GM21515 (cell line): Measurements from ENCODE around the gene EIF2B5.
"Not testable (repeated sequence)": the region's sequence is repeated elsewhere in the genome, so short reads cannot be mapped to it uniquely, and the experiment has no call there.

Experiments used
- ATAC-seq: cut with Tn5 transposase; IDR thresholded peaks from one replicate; pipeline ENCODE4 v1.9.1; 2021; ENCODE audit not compliant: unreplicated experiment

Gene EIF2B5

GRCh38 chr3:184145751-184146270 lies 10.7 kb downstream of the EIF2B5 start:
- ATAC-seq: no peak

DNA sequence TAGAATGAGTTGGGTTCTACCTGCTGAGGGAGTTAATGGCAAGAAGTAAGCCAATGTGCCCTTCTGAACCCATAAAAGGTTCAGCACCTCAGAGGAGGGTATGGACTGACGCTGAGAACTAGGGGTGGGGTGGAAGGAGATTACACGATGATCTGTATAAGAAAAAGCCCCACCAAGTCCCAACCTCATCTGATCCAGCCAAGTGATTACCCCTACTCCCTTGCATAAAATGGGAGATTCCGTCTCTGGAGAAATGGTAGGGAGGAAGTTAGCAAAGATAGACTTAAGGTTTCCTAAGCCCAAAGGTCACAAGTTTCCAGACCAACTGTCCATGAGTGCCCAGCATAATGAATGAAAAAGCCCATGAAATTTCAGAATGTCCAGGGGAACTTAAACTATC lies 12.9 kb downstream of the EIF2B5 start:
- ATAC-seq: no peak

- ATAC-seq: no peak
Observed at GRCh38 chr3:184149123-184149522, 14.0 kb downstream of the EIF2B5 start.

GRCh38 chr3:184149770-184150169 lies 14.6 kb downstream of the EIF2B5 start:
- not testable (repeated sequence) for ATAC-seq

- peak; percentile 78 for ATAC-seq
Observed at GRCh38 chr3:184154885-184155643, 19.9 kb downstream of the EIF2B5 start, which contains the start of gene DVL3. TSS of gene DVL3 (plus strand) at chr3:184155377. CDS start at chr3:184155636, 259 bp downstream.

DNA sequence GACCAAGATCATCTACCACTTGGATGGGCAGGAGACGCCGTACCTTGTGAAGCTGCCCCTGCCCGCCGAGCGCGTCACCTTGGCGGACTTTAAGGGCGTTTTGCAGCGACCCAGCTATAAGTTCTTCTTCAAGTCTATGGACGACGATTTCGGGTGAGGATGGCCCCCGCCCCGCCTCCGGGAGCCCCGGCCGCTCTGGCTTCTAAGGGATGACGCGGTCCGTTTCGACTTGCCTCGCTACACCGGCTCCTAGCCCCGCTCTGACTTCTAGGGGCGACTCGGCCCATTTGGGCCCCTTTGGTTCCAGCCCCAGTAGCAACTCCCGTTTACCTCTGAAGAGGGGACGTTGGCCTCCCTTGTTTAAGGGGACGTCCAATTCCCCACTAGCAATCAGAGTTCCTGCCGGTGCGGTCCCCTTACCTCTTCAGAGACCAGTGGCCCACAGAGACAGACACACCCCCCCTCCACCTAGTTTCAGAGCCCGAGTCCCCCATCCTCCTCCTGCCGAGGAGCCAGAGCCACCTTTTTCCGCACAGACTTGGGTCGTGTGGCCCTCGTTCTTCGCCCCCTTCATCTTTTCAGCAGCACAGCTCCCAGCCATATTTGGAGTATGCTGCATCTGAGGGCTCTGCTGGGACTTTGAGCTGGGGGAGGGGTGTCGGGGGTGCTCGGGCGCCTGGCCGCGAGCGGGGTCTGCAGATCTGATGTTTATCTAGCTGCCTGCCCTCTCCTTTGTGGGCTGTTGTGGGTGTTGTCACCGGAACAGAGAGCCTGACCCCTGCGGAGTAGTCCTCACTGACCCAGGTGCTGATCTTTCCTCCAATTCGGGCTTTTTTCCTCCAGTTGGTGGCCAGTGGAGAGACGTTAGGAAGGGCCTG lies 20.7 kb downstream of the EIF2B5 start:
- peak; percentile 18 for ATAC-seq

DNA sequence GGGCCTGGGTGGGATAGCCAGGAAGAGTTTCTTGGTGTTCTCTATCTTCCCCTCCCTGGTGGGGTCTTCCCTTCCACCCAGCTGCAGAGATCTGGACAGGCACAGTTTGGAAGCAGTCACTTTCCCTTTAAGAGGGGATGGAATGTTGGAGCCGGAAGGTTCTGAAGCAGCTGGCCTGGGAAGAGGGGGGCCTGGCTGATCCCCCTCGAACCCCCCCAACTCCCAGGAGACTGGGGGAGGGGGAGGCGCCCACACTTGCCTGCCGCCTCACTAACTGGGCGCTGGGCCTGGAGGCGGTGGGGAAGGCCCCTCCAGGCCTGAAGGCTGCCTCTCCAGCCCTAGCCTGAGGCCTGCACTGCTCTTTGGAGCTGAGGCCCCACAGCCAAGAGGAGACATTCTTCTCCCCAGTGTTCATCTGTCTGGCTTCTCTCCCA lies 21.4 kb downstream of the EIF2B5 start:
- ATAC-seq: no peak

DNA sequence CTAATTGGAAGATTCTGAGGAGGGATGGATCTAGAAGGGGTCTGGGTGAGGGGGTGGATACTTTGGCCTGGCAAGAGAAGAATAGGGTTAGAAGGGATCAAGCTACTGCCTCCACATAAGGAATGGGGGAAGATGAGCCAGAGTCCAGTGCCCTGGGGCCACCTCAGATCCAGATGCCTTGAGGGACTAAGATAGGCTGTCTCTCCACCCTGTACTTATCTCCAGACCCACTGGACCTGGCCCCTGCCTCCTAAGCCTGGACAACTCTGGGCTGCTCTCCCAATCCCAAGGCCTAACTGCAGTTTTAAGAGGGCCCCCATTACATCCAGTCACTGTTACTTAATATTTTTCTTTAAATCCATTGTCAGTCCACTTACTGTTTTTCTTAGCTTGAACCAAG lies 22.0 kb downstream of the EIF2B5 start:
- ATAC-seq: no peak

DNA sequence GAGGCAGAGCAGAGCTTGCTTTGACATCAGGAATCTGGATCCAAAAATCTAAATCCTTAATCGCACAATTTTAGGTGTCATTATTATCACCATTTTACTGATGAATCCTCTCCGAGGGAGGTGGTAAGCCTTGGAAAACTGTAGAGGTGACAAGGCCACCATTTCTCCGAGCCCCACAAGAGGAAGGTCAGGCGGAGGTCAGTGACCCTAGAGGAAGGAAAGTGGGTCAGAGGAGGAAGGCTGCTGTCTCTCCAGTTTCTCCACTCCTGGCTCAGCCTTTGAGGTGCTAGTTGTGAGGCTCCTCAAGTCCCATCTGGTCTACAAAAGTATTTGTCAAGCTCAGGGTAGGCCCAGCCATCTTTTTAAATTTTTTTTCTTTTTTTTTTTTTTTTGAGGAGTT lies 23.2 kb downstream of the EIF2B5 start:
- ATAC-seq: no peak

- no peak for ATAC-seq
Observed at GRCh38 chr3:184160456-184160855, 25.3 kb downstream of the EIF2B5 start.

- ATAC-seq: not testable (repeated sequence)
Observed at GRCh38 chr3:184162571-184163070, 27.5 kb downstream of the EIF2B5 start.

DNA sequence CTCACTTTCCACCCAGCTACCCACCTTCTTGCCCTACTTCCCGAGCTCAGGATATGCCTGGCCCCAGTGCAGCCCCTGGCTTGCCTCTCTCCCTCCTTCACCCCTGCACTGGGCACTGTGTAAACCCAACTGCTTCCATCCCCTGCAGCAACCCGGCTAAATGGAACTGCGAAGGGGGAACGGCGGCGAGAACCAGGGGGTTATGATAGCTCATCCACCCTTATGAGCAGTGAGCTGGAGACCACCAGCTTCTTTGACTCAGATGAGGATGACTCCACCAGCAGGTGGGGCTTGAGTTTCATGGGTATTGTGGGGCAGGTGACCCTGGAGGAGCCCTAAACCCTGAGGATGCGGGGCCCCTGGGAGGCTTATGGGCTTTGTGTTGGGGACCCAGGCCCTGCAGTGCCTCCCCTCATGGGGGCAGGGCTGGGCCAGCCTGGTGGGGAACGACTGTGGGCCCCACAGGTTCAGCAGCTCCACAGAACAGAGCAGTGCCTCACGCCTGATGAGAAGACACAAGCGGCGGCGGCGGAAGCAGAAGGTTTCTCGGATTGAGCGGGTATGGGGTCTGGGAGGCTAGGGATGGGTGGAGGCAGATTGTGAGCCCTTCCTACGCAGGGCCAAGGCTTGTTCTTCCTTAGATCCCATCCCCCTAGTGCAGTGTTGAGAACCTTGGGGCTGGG lies 29.6 kb downstream of the EIF2B5 start:
- ATAC-seq: no peak

GRCh38 chr3:184165543-184165942 lies 30.4 kb downstream of the EIF2B5 start:
- no peak for ATAC-seq

GRCh38 chr3:184166671-184167070 lies 31.5 kb downstream of the EIF2B5 start:
- no peak for ATAC-seq

DNA sequence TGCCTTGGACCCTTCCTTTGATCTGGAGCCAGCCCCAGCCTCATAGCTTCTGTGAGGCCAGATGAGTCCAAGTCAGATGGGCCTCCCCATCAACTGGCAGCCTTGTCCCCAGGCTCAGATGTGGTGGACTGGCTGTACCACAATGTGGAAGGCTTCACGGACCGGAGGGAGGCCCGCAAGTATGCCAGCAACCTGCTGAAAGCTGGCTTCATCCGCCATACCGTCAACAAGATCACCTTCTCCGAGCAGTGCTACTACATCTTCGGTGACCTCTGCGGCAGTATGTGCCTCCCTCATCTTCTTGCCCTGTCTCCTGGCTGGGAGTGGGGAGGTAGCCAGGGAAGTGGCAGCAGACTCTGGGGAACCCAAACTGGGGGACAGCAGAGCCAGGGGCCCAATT lies 32.6 kb downstream of the EIF2B5 start:
- no peak for ATAC-seq

GRCh38 chr3:184168363-184169120 lies 33.4 kb downstream of the EIF2B5 start:
- ATAC-seq: no peak

DNA sequence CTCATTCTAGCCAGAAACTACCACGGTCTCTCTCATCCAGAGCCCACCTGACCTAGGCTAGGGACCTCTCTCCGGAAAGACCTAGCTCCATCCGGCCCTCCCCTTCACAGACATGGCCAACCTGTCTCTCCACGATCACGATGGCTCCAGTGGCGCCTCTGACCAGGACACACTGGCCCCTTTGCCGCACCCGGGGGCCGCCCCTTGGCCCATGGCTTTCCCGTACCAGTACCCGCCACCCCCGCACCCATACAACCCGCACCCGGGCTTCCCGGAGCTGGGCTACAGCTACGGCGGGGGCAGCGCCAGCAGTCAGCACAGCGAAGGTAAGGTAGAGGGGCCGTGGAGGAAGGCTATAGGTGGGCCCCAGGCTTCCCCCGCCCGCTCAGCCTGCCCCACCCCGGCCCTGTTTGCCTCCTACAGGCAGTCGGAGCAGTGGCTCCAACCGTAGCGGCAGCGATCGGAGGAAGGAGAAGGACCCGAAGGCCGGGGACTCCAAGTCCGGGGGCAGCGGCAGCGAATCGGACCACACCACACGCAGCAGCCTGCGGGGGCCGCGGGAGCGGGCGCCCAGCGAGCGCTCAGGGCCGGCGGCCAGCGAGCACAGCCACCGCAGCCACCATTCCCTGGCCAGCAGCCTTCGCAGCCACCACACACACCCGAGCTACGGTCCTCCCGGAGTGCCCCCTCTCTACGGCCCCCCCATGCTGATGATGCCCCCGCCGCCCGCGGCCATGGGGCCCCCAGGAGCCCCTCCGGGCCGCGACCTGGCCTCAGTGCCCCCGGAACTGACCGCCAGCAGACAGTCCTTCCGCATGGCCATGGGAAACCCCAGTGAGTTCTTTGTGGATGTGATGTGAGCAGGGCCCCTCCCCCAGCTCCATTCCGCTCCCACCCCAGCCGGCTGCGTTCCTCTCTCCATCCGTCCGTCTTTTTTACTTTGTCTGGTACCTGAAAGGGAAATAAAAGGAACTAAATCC lies 35.0 kb downstream of the EIF2B5 start:
- no peak for ATAC-seq

DNA sequence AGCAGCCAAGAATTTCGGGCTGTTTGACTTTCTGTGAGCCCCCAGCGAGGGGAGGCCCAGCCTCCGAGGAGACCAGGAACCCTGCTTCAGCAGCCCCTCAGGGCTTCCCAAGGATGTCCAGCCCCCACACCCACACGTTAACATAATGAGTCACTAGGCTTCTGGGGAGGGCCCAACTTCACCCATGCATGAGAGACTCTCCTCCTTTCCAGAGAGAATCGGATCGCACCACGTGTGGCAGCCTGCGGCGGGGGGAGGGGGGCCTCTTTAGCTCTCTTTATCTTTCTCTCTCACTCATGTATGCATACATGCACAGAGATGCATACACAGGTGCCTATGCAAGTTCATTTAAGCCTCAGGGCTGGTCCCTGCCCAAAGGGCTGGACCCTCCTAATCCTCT lies 36.4 kb downstream of the EIF2B5 start:
- no peak for ATAC-seq
